GM12878 (cell line): Measurements from ENCODE around the gene CCDC61.

Experiments
- CBX3 ChIP-seq: fragments of 200-600 bp; sonication (generic); IDR thresholded peaks from 2 replicates; pipeline ENCODE4 v1.6.1; 2016; ENCODE audit warnings: low read depth, borderline replicate concordance
- CHD4 ChIP-seq: fragments of 200-600 bp; sonication (generic); IDR thresholded peaks from 2 replicates; pipeline ENCODE4 v1.6.1; 2016; ENCODE audit warnings: mild to moderate bottlenecking
- IRF4 ChIP-seq: IDR thresholded peaks from 2 replicates; pipeline ENCODE4 v1.6.1; 2011; ENCODE audit warnings: low read depth, low read length
- NFXL1 ChIP-seq: fragments of 450-650 bp; IDR thresholded peaks from 2 replicates; pipeline ENCODE4 v1.6.1; 2017; ENCODE audit warnings: antibody characterized with exemption, mild to moderate bottlenecking, borderline replicate concordance
- POLR2A ChIP-seq: IDR thresholded peaks from 2 replicates; pipeline ENCODE4 v1.6.1; 2011; ENCODE audit warnings: low read depth, mild to moderate bottlenecking, low read length
- TF ChIP-seq, protein P1 (sequence below), 3 experiments: IDR thresholded peaks in 2 of 3; conservative IDR thresholded peaks in 1 of 3; 2 replicates each; pipeline ENCODE4 v1.5.1; 2011; ENCODE audit warnings: low read depth in 3 of 3, low read length in 3 of 3, mild to moderate bottlenecking in 3 of 3, control low read depth in 2 of 3, moderate library complexity in 2 of 3, inconsistent platforms in 1 of 3, mixed read lengths in 1 of 3; ENCODE audit not compliant: control insufficient read depth in 2 of 3, insufficient read depth in 1 of 3; ENCODE audit errors: extremely low read depth in 1 of 3
- TF ChIP-seq, protein P2 (sequence below): IDR thresholded peaks from 2 replicates; pipeline ENCODE4 v1.6.1; 2011; ENCODE audit warnings: borderline replicate concordance, low read depth, mild to moderate bottlenecking, moderate library complexity, low read length; ENCODE audit not compliant: insufficient read depth, poor library complexity, severe bottlenecking

GRCh38 chr19:46065486-46066071 is 70.3 kb downstream of the CCDC61 start:
- TF ChIP-seq POLR2A = no peak
- TF ChIP-seq, protein P1, sequence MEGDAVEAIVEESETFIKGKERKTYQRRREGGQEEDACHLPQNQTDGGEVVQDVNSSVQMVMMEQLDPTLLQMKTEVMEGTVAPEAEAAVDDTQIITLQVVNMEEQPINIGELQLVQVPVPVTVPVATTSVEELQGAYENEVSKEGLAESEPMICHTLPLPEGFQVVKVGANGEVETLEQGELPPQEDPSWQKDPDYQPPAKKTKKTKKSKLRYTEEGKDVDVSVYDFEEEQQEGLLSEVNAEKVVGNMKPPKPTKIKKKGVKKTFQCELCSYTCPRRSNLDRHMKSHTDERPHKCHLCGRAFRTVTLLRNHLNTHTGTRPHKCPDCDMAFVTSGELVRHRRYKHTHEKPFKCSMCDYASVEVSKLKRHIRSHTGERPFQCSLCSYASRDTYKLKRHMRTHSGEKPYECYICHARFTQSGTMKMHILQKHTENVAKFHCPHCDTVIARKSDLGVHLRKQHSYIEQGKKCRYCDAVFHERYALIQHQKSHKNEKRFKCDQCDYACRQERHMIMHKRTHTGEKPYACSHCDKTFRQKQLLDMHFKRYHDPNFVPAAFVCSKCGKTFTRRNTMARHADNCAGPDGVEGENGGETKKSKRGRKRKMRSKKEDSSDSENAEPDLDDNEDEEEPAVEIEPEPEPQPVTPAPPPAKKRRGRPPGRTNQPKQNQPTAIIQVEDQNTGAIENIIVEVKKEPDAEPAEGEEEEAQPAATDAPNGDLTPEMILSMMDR (IDR thresholded peaks at IDR 0.05 in 2 of 3, conservative IDR thresholded peaks at IDR 0.05 in 1 of 3; ENCODE audit: control insufficient read depth in 2 of 3, extremely low read depth in 1 of 3, insufficient read depth in 1 of 3, low read depth in 3 of 3, low read length in 3 of 3) = no peak
- TF ChIP-seq CBX3 = no peak
- TF ChIP-seq CHD4 = no peak
- TF ChIP-seq NFXL1 = no peak
- TF ChIP-seq, protein P2, sequence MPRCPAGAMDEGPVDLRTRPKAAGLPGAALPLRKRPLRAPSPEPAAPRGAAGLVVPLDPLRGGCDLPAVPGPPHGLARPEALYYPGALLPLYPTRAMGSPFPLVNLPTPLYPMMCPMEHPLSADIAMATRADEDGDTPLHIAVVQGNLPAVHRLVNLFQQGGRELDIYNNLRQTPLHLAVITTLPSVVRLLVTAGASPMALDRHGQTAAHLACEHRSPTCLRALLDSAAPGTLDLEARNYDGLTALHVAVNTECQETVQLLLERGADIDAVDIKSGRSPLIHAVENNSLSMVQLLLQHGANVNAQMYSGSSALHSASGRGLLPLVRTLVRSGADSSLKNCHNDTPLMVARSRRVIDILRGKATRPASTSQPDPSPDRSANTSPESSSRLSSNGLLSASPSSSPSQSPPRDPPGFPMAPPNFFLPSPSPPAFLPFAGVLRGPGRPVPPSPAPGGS = no peak
- TF ChIP-seq IRF4 = no peak
